GM08714 (cell line): Measurements from ENCODE around the gene EXTL1.

Experiments
- H3K4me3 ChIP-seq: fragments of 200-500 bp; sonication (Bioruptor generic); 2 replicates; pipeline ENCODE4 v1.5.1; 2014; ENCODE audit warnings: mild to moderate bottlenecking, low read length, inconsistent platforms
- ZNF274 ChIP-seq: IDR thresholded peaks from 2 replicates; pipeline ENCODE4 v1.6.1; 2012; ENCODE audit warnings: mild to moderate bottlenecking, low read depth, low read length

EXTL1 gene

GRCh38 chr1:26027716-26028489, 6.3 kb downstream of the EXTL1 start:
- no peak overlapping the region for H3K4me3 ChIP-seq
- TF ChIP-seq ZNF274, result no peak

DNA sequence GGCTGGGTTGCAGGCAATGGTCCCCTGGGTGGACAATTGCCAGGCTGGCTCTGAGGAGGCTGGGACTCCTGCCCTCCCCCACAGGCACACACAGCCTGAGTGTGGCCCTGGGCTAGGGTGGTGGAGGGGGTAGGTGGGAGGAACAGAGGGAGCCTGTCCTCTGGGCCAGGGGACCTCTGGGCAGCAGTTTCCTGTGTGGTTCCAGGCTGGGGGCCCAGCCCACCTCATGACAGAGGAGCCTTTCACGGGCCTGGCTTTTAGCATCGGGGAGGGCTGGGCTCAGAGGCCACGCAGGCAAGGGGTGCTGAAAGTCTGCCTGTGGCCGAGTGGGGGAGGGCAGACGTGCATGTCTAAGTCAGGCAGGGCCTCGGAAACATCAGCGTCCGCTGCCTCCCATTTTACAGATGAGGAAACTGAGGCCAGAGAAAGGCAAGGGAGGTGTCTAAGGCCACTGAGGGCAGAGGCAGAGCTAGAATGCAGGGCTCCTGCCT, 7.0 kb downstream of the EXTL1 start:
- TF ChIP-seq ZNF274, result no peak
- no peak overlapping the region for H3K4me3 ChIP-seq

DNA sequence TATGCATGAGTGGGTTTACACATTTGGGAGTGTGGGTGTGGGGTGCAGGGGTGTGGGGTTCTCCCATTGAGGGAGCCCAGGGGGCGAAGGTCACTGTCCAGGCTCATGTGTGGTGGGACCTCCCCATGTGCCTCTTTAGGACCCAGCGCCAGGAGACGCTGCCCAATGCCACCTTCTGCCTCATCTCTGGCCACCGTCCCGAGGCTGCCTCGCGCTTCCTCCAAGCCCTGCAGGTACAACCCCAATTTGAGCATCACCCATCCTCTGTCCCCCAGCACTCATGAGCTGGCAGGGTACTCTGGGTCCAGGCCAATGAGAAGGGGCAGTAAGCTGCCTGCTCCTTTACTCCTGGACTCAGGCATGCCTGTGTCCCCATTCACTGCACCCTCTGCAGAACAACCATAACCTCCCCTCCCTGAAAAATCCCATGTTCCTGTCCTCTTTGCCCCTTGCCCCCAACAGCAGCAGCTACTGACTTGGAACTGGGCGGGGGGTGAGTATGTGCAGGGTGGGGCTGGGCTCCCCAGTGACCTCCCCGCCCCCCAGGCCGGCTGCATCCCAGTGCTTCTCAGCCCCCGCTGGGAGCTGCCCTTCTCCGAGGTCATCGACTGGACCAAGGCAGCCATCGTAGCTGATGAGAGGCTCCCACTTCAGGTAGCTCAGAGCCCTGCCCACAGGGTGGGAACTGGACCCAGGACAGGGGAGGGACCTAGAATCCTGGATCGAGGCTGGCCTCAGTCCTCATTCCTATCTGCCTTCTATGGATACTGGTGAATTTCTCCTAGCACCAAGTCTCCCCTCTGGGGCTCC, 7.7 kb downstream of the EXTL1 start:
- no peak overlapping the region for H3K4me3 ChIP-seq

DNA sequence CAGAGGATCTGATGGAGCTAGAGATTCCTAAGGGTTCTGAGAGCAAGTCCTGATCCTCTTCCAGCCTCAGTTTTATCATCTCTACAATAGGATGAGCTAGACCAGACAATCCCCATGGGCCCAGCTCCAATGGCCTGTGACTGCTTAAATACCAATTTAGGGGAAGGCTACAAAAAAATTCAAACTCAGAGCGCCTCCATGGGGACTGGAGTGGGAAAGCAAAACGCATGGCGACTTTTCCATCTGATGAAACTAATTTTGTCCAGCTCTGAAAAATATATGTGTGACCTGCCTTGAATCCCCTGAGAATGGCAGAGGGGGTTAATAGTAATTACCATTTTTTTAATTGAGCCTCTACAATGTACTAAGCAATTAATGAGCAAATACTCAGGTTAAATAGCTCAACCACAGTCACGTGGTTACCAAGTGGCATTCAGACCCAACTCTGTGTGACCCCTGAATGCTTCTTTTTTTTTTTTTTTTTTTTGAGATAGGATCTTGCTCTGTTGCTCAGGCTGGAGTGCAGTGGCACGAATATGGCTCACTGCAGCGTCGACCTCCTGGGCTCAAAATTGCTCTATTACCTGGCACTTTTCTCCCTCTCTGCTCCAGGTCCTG, 8.4 kb downstream of the EXTL1 start:
- TF ChIP-seq ZNF274, result no peak
- H3K4me3 ChIP-seq, result no peak overlapping the region

More for the DNA sequence above, 7.7 kb downstream of the EXTL1 start:
- no peak for TF ChIP-seq ZNF274

- no peak overlapping the region for H3K4me3 ChIP-seq
- TF ChIP-seq ZNF274, result no peak
Observed at GRCh38 chr1:26031196-26031595, 9.6 kb downstream of the EXTL1 start.

DNA sequence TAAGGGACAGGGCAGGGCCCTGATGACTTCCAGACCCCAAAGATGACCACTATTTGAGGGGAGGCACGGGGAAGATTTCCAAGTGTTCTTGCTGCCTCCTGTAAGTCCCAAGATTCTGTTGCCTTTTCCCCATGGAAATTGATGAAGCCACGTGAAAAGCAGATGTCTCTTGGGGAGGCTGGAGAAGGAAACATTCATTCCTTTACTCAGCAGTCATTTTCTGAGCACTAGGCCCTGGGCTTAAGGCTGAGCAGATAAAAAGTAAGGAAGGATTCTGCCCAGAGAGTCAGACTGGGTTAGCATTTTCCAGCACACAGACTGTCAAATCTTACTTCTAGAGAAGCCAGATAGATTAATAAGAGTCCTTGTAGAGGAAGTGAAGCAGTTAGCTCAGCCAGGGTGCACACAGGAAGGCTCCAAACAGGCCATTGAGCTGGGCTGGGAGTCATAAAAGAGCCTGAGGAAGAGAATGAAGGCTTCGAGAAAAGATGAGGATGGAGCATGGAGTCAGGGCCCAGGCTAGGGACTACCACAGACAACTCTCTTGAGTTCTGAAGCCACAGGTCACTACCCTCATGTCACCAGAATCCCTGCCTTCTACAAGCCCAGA, 10.1 kb downstream of the EXTL1 start:
- H3K4me3 ChIP-seq, result no peak overlapping the region
- no peak for TF ChIP-seq ZNF274

- no peak overlapping the region for H3K4me3 ChIP-seq
- no peak for TF ChIP-seq ZNF274
Observed at GRCh38 chr1:26032656-26033357, 11.2 kb downstream of the EXTL1 start.

GRCh38 chr1:26034504-26035202, 13.1 kb downstream of the EXTL1 start:
- peak overlapping the region; percentile 75; the same call in 1 of the 2 replicates for H3K4me3 ChIP-seq
- no peak for TF ChIP-seq ZNF274

- no peak for TF ChIP-seq ZNF274
Observed at GRCh38 chr1:26035203-26035958, 13.8 kb downstream of the EXTL1 start.

GRCh38 chr1:26035959-26036755, 14.6 kb downstream of the EXTL1 start:
- no peak for TF ChIP-seq ZNF274
- H3K4me3 ChIP-seq, result peak overlapping the region; percentile 75; the same call in 1 of the 2 replicates

More at GRCh38 chr1:26035203-26035958, 13.8 kb downstream of the EXTL1 start:
- peak overlapping the region; percentile 75; the same call in 1 of the 2 replicates for H3K4me3 ChIP-seq

DNA sequence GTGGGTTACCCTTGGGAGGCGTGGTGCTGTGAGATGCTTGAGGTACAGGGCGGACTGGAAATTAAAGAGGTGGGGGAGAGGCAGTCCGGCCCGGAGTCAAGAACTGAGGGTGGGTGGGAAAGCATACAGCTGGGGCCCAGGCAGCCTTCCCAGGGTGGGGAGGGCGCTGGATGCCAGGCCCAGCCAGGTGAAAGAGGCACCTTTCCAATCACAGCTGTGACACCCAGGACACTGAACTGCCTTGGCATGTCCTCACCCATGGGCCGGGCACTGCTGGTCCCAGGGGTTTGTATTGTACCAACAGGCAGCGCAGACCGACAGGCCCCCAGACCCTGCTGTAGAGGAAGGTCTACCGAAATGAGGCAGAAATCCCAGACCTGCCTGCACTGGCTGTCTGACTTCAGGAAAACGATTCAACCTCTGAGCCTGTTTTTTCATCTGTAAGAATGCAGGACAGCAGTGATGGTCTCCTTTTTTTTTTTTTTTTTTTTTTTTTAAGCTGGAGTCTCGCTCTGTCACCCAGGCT, 15.2 kb downstream of the EXTL1 start:
- H3K4me3 ChIP-seq, result no peak overlapping the region
- TF ChIP-seq ZNF274, result no peak
